Activated naive CD4-positive, alpha-beta T cell (primary cell): ENCODE measurements around the gene FSTL5.

ENCODE experiments used
- DNase-seq, 4 experiments: peaks; one replicate each; lab custom pipeline; 2025; lab: John Stamatoyannopoulos, UW

Gene FSTL5

DNA sequence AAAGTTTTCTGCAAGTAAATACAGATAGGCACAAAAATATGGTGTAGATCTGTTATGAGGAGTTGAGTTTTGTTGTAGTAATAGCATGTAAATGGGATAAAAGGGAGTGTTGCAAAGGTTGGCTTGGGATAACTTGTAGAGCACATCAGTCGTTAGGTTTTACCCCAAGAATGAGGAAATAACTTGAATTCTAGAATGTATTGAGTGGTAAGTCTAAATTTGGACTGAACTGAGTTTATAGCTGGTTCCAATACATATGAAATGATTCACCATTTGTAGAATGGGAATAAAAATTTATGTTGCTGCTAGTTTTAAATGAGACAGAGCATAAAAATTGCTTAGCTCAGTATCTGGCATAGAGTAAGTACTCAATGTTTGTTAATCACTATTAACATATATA, 719.2 kb downstream of the FSTL5 start:
- DNase-seq = no peak

DNA sequence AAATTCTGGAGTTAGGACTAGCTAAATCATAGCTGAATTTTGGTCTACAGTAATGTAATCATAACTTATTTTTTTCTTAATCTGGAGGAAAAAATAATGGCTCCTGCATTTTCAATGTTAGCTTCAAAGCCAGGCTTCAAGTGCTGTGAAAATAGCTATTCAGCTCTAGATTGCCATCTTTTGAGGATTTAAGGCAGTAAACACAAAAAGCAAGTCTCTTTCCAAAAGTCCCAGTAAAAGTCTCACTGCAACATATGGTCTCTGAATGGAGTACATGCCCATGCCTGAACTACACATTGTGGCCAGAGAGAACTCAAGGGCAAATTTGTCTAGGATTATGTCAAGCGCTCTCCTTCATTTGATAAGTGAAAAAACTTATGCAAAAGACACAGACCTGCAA, 720.9 kb downstream of the FSTL5 start:
- DNase-seq = no peak

DNA sequence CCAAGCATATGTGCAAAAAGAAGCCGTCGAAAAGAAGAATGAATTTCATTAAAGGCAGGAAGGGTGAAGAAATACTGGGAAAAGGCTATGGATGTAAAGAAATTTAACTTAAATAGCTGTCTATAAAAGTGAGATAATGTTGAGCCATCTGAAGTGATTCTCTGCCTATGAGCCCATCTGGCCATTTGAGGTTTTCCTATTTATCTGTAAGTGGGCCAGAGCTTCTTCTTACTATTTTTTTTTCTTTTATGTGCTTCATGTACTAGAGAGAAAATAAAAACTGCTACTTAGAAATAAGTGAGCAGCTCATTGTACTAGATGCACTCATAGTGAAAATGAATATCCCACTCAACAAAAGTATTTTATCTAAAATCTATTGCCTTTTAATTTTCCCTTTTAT, 725.7 kb downstream of the FSTL5 start:
- no peak for DNase-seq

DNA sequence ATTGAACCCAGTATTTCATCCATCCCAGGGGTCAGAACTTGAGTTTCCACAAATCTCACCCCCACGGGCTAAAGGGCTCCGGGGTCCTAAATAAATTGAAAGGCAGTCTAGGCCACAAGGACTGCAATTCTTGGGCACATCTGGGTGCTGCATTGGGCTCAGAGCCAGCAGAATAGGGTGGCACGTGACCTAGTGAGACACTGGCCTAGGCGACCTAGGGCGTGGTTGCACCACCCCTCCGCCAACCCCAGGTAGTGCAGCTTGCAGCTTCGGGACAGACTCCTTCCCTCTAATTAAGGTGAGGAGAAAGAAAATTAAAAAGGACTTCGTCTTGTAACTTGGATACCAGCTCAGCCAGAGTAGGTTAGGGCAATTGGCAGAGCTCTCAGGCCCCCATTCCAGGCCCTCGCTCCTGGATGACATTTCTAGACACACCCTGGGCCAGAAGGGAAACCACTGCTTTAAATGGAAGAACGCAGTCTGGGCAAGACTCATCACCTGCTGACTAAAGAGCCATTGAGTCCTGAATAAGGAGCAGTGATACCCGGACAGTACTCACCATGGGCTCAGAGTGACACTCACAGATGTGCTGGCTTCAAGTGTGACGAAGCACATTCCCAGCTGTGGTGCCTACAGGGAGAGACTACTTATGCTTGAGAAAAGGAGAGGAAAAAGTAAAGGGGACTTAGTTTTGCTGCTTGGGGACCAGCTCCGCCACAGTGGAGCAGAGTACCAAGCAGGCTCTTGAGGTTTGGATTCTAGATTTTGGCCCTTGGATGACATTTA, 735.4 kb downstream of the FSTL5 start:
- no peak for DNase-seq

DNA sequence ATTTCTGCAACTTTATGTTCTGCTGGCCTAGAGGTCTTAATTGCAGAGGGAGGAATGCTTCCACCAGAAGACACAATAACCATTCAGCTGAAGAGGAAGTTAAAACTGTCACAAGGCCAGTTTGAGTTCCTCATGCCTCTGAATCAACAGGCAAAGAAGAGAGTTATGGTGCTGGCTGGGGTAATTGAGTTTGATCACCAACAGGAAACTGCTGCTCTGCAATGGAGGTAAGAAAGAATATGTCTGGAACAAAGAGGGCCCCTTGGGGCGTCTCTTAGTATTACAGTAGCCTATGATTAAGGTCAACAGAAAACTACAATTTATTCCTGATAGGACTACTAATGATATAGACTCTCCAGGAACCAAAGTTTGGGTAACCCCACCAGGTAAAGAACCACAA, 744.0 kb downstream of the FSTL5 start:
- DNase-seq = no peak

DNA sequence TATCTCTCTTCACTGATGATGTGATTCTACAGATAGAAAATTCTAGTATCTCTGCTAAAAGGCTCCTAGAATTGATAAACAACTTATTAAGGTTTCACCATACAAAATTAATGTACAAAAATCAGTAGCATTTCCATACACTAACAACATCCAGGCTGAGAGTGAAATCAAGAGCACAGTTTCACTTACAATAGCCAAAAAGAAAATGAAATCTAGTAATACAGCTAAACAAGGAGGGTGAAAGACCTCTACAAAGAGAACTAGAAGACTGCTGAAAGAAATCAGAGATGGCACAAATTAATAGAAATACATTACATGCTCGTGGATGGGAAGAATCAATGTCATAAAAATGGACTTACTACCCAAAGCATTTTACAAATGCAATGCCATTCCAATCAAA, 751.9 kb downstream of the FSTL5 start:
- DNase-seq = no peak

DNA sequence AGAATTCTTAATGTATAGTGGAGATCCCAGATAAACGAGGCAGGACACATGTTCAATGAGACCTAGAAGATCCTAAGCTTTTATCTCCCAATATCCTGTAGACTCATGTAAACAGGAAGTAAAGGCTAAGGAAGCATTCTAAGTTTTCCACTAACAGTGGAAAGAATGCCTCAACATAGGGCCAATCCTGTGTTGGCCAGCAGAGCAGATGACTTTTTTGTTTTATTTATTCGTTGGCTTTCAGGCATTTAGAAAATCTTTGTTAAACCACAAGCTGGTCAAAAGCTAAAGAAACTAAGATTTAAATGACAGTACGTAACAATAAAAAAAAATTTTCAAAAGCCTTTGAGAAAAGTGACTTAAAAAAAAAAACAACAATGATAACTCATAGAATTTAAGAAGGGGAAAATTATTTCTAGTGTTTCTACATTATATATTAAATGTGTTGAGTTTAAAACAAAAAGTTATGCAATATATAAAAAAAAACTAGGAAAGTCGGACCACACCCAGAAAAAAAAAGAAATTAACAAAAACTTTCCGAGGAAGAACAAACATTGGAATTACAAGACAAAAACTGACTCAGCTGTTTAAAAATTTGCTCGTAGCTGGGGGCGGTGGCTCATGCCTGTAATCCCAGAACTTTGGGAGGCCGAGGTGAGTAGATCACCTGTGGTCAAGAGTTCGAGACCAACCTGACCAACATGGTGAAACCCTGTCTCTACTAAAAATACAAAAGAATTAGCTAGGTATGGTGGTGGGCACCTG, 759.3 kb downstream of the FSTL5 start:
- no peak for DNase-seq

DNA sequence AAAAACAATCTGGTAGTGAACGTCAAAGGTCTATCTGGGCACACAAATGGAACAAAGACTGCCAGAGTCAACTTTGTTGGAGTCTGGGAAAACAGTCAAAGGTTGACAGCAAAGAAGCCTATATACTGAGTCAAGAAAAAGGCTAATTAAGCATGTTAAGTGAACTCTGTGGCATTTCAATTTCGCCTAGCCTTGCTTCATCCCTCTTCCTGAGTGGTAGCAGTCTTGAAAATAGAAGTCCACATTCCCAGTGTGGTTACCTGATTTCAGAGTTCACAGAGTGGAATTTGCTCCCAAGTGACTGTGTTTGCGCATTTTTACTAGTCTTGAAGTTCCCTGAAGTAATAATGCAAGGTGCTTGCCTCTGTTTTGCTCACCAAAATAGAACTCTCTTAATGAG, 760.0 kb downstream of the FSTL5 start:
- no peak for DNase-seq

DNA sequence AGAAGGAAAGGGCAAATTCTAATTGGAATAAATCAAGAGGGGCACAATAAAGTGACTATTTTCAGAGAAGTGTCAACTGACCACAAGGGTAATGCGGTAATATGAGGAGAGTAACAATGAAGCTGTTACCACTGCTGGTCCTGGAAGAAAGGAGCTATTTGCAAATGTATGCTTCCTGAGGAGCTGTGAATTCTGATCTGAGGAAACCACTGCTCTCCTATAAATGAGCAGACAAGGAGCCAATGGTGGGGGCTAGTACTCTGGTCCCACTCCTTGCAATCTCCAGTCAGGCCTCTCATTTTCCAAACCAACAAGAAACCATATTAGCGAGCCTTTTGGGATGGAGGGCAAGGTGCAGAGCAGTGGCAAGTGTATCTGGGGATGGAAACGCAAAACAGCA, 770.2 kb downstream of the FSTL5 start:
- no peak for DNase-seq

DNA sequence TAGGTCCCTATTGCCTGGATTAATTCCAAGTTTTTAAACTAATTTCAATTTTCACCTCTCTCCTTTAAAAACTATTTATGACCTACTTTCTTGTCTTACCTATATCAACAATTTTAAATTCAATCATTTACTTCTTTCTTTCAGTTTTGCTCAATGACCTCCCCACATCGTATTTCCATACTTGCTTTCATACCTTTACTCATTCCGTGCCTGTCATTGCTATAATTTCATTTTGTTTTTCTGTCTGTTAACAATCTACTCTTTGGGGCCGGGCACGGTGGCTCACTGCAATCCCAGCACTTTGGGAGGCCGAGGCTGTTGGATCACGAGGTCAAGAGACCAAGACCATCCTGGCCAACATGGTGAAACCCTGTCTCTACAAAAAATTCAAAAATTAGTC, 781.1 kb downstream of the FSTL5 start:
- no peak for DNase-seq

GRCh38 chr4:161376275-161376674, 787.5 kb downstream of the FSTL5 start:
- no peak for DNase-seq

DNA sequence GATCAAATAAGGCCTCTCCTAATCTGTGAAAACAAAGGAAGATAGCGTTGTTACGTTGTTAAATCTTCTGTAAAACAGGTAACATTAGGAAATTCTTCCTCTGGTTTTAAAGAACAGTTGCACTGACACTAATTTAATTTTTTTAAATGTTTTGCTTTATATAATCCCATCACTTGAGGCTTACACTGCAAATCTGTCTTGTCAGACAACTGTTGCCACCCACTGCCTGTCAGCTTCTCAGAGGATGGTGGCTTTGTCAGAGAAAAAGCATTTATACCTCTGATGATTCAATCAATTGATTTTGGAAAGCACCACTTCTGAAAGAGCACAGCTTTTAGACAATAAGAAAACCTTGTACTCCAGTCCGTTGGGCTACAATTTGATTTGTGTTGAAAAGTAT, 799.1 kb downstream of the FSTL5 start:
- no peak for DNase-seq

GRCh38 chr4:161360982-161361381, 802.8 kb downstream of the FSTL5 start:
- no peak for DNase-seq

GRCh38 chr4:161359491-161359890, 804.3 kb downstream of the FSTL5 start:
- DNase-seq = no peak

GRCh38 chr4:161356351-161356750, 807.4 kb downstream of the FSTL5 start:
- DNase-seq = no peak

GRCh38 chr4:161350946-161351345, 812.9 kb downstream of the FSTL5 start:
- DNase-seq = no peak

GRCh38 chr4:161345741-161346140, 818.1 kb downstream of the FSTL5 start:
- DNase-seq = no peak

DNA sequence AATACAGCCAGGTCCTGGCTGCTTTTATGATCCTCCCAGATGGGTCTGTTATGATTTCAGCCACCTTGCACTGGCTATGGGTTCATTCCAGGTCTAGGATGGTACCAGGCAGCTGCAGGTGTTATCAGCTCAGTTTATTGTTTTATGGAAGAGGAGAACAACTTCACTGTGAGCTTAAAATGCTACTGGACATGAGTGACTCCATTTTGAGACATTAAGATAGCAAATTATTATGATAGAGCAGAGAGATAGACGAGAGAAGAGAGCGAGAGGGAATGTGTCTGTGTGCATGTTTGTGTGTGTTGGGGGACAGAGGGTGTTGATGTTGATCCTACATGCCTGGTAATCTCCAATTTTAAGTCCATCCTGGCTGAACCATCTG, 820.2 kb downstream of the FSTL5 start:
- DNase-seq = no peak

DNA sequence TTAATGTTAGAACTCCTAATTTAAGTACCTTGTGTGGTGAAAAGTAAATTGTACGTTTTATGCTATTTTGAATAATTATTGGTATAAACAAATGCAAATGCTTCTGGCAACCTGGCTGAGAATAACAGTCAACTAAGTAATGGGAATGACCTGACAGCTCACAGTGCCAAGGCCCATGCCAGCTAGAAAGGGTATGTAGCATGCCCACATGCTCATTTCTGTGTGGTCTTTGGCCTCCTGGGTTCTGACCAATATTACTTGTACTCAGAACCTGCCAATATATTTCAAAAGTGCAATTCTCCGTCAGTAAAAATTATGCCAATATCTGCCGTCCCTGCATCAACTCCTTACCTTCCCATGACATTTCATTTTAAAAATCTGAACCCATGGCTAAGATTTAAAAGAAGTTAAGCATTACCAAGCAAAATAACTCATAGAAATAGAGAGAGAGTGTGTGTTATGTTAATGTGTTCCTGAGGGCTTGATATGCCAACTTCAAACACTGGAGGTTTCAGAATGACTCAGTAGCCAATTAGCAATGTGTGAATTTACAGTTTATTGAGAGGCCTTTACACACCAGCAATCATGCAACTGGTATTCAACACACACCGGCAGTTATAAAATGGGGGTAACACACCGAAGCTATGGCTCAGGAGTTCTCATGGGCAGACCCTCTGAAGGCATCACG, 820.8 kb downstream of the FSTL5 start:
- DNase-seq = no peak

DNA sequence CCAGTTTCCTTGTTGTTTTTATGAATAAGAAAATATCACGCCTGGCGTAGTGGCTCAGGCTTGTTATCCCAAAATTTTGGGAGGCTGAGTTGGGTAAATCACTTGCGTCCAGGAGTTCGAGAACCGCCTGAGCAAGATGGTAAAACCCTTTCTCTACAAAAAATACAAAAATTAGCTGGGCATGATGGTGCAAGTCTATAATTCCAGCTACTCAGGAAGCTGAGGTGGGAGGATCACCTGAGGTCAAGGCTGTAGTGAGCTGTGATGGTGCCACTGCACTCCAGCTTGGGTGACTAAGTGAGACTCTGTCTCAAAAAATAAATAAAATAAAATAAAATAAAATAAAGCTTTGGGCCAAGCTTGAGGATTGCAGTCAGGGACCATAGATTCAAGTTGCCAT, 827.2 kb downstream of the FSTL5 start:
- no peak for DNase-seq

DNA sequence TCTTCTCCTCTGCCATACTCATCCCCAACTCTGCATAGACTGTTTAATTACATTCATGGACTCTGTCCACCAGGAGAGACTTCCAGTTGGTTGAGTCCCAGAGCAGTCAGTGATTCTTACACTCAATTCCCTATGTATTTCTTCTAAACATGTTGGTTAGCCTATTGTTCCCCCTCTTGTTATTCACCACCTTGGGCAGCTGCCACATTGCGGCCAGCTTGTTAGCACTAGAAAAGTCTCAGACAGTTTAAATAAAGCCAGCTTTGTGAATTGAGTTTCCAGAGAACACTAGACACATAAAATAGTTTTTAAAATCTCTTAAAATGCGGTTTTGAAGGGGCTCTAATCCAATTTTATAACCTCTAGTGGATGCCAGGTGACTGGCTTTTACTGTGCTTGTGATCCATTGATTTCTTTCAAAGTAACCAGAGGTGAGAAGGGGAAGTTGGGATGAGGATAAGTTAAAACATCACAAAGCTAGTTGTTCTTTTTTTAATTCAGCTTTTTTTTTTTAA, 827.7 kb downstream of the FSTL5 start:
- DNase-seq = no peak
